ENCODE data around the gene SSC5D. TPM values are rescaled to one million over a fixed set of nuclear protein-coding genes. Genes with fewer than 3 reads are reported as not detected.
A peak's percentile ranks its signal among the peaks of the same experiment; 100 is the strongest.

The SSC5D gene
- polyA plus RNA-seq, 6 donors from 2014 or later, result 0.05 to 0.11 (median 0.09) TPM; not detected in 2

- Mint-ChIP-seq H3K36me3 (no peaks in the 10 kb centered on the region), H3K27ac (peak overlapping the region in 4 of 6 donors; percentile 35 to 94 (median 88)), H3K4me1 (peaks cover 28 to 40% (median 29%) of the 10 kb centered on the region in 3 donors), H3K9me3 (no peaks in the 10 kb centered on the region), H3K27me3 (no peaks in the 10 kb centered on the region), H3K4me3 (peak overlapping the region in 5 of 8 donors; percentile 45 to 99 (median 59))
- no peak for DNase-seq
- ATAC-seq (ENCODE audit: low read depth in 2 of 2), result no peak
Measured at GRCh38 chr19:55479451-55480230, 8.6 kb upstream of the SSC5D start.

GRCh38 chr19:55481148-55481793 lies 7.0 kb upstream of the SSC5D start:
- H3K36me3 Mint-ChIP-seq, result no peaks in the 10 kb centered on the region
- DNase-seq (no peak), ATAC-seq (ENCODE audit: low read depth in 2 of 2) (no peak)
- peak overlapping the region in 1 of 8 donors; percentile 20 for H3K4me3 Mint-ChIP-seq
- peak overlapping the region in 1 of 6 donors; percentile 86 for H3K27ac Mint-ChIP-seq
- H3K27me3 Mint-ChIP-seq, result no peaks in the 10 kb centered on the region
- peaks cover 36 to 42% (median 38%) of the 10 kb centered on the region in 3 donors for H3K4me1 Mint-ChIP-seq
- H3K9me3 Mint-ChIP-seq, result no peaks in the 10 kb centered on the region

- Mint-ChIP-seq H3K9me3 (no peaks in the 10 kb centered on the region), H3K4me3 (peak overlapping the region in 1 of 8 donors; percentile 20), H3K27ac (peak overlapping the region in 1 of 6 donors; percentile 86), H3K27me3 (no peaks in the 10 kb centered on the region), H3K4me1 (peaks cover 36 to 43% (median 38%) of the 10 kb centered on the region in 3 donors), H3K36me3 (no peaks in the 10 kb centered on the region)
- ATAC-seq (ENCODE audit: low read depth in 2 of 2) (no peak), DNase-seq (no peak)
Measured at GRCh38 chr19:55481794-55482155, 6.5 kb upstream of the SSC5D start.

GRCh38 chr19:55482156-55482961 lies 5.9 kb upstream of the SSC5D start:
- Mint-ChIP-seq H3K27ac (no peak overlapping the region), H3K27me3 (no peaks in the 10 kb centered on the region), H3K36me3 (no peaks in the 10 kb centered on the region), H3K4me1 (peaks cover 35 to 38% (median 37%) of the 10 kb centered on the region in 3 donors), H3K9me3 (no peaks in the 10 kb centered on the region), H3K4me3 (peak overlapping the region in 1 of 8 donors; percentile 3)
- DNase-seq (no peak), ATAC-seq (ENCODE audit: low read depth in 2 of 2) (no peak)

- no peak for DNase-seq
- no peaks in the 10 kb centered on the region for H3K9me3 Mint-ChIP-seq
- H3K4me3 Mint-ChIP-seq, result peak overlapping the region in 2 of 8 donors; percentile 3 to 20
- H3K27me3 Mint-ChIP-seq, result no peaks in the 10 kb centered on the region
- ATAC-seq (ENCODE audit: low read depth in 2 of 2), result no peak
- H3K27ac Mint-ChIP-seq, result peak overlapping the region in 3 of 6 donors; percentile 56 to 88 (median 78)
- no peaks in the 10 kb centered on the region for H3K36me3 Mint-ChIP-seq
- H3K4me1 Mint-ChIP-seq, result peaks cover 29 to 33% (median 33%) of the 10 kb centered on the region in 3 donors
Measured at GRCh38 chr19:55482967-55483705, 5.1 kb upstream of the SSC5D start.

- Mint-ChIP-seq H3K4me1 (peaks cover 22 to 29% (median 25%) of the 10 kb centered on the region in 3 donors), H3K27me3 (no peaks in the 10 kb centered on the region), H3K36me3 (no peaks in the 10 kb centered on the region), H3K9me3 (no peaks in the 10 kb centered on the region), H3K4me3 (peak overlapping the region; percentile 62 to 88 (median 82)), H3K27ac (peak overlapping the region in 5 of 6 donors; percentile 88 to 96 (median 90))
- ATAC-seq (ENCODE audit: low read depth in 2 of 2) (no peak), DNase-seq (no peak)
Measured at GRCh38 chr19:55483706-55484592, 4.3 kb upstream of the SSC5D start.

GRCh38 chr19:55484593-55485438 lies 3.4 kb upstream of the SSC5D start, which contains the start of gene NAT14:
TSS of gene NAT14 (plus strand) at chr19:55485188. CDS start at chr19:55485709, 521 bp downstream.
- no peaks in the 10 kb centered on the region for H3K9me3 Mint-ChIP-seq
- H3K4me3 Mint-ChIP-seq, result peak within 1 kb of the TSS; percentile 62 to 89 (median 84)

GRCh38 chr19:55485439-55486011 lies 2.7 kb upstream of the SSC5D start:
- H3K4me1 Mint-ChIP-seq, result peaks cover 12 to 18% (median 13%) of the 10 kb centered on the region in 3 donors
- DNase-seq (no peak), ATAC-seq (ENCODE audit: low read depth in 2 of 2) (peak; percentile 15 to 20)
- H3K4me3 Mint-ChIP-seq, result peak overlapping the region; percentile 62 to 89 (median 84)
- no peaks in the 10 kb centered on the region for H3K36me3 Mint-ChIP-seq
- H3K9me3 Mint-ChIP-seq, result no peaks in the 10 kb centered on the region
- H3K27ac Mint-ChIP-seq, result peak overlapping the region; percentile 68 to 98 (median 91)
- H3K27me3 Mint-ChIP-seq, result no peaks in the 10 kb centered on the region

More at GRCh38 chr19:55484593-55485438, 3.4 kb upstream of the SSC5D start, which contains the start of gene NAT14:
- H3K27ac Mint-ChIP-seq, result peak within 1 kb of the TSS; percentile 68 to 98 (median 91)
- ATAC-seq (ENCODE audit: low read depth in 2 of 2) (peak; percentile 80 to 82), DNase-seq (peak; percentile 77)
- no peaks in the 10 kb centered on the region for H3K27me3 Mint-ChIP-seq
- no peaks in the 10 kb centered on the region for H3K36me3 Mint-ChIP-seq
- H3K4me1 Mint-ChIP-seq, result peaks cover 14 to 21% (median 16%) of the 10 kb centered on the region in 3 donors

- peak overlapping the region; percentile 22 to 88 (median 76) for H3K4me3 Mint-ChIP-seq
- ATAC-seq (ENCODE audit: low read depth in 2 of 2) (no peak), DNase-seq (no peak)
- H3K27me3 Mint-ChIP-seq, result peaks cover 0 to under 1% (median 0%) of the 10 kb centered on the region in 3 donors
- peak overlapping the region; percentile 68 to 98 (median 90) for H3K27ac Mint-ChIP-seq
- no peaks in the 10 kb centered on the region for H3K36me3 Mint-ChIP-seq
- H3K4me1 Mint-ChIP-seq, result peaks cover 10 to 18% (median 12%) of the 10 kb centered on the region in 3 donors
- no peaks in the 10 kb centered on the region for H3K9me3 Mint-ChIP-seq
Measured at GRCh38 chr19:55486043-55486970, 1.9 kb upstream of the SSC5D start.

Data from naive B cell (primary cell).